ENCODE measurements around the gene C1orf21. TPM values are rescaled to one million over a fixed set of nuclear protein-coding genes. Genes with fewer than 3 reads are reported as not detected.

The C1orf21 gene
- total and polyA plus RNA-seq, 2 of the 4 experiments (the other 2 are of a cell fraction), result 6.4 to 9.9 TPM

- CTCF ChIA-PET, result interaction anchor here (1.0 kb wide), 1 partner anchor 26 kb away, joined by 3 read pairs; no protein-coding TSS in a partner anchor
- Histone ChIP-seq H3K4me1 (ENCODE audit: control insufficient read depth, insufficient read depth, low read length) (peaks cover 3% of the 10 kb centered on the region), H3K9ac (ENCODE audit: low read depth, low read length) (no peak overlapping the region), H4K8ac (ENCODE audit: low read depth in 2 of 2, low read length in 2 of 2) (no peak overlapping the region), H3K27ac (ENCODE audit: insufficient read depth, low read length) (no peak overlapping the region), H2BK20ac (ENCODE audit: low read depth, low read length) (no peak overlapping the region), H4K20me1 (ENCODE audit: insufficient read depth, low read length) (no peaks in the 10 kb centered on the region), H4K5ac (ENCODE audit: low read depth, low read length) (peak overlapping the region; percentile 39; the same call in 1 of the 2 replicates), H3K36me3 (ENCODE audit: control insufficient read depth, insufficient read depth, low read length) (no peaks in the 10 kb centered on the region), H2BK120ac (ENCODE audit: low read depth, low read length) (no peak overlapping the region), H3K14ac (replicated peaks; ENCODE audit: low read depth, low read length) (no peak overlapping the region; the same call in 1 of the 2 replicates), H3K4me3 (ENCODE audit: insufficient read depth, low read depth, low read length) (no peak overlapping the region), H3K9me3 (ENCODE audit: control insufficient read depth, insufficient read depth, low read length) (no peaks in the 10 kb centered on the region), H2AK5ac (ENCODE audit: low read depth, low read length) (no peak overlapping the region), H2BK15ac (ENCODE audit: low read depth, low read length) (no peak overlapping the region), H2BK5ac (ENCODE audit: low read depth, low read length, poor library complexity, severe bottlenecking) (no peak overlapping the region), H3K79me1 (ENCODE audit: low read depth in 1 of 2, low read length in 2 of 2) (0 out of 4 replicates have a peak, but pooled peaks cover 0 to 3% of the 10 kb centered on the region in 2 experiments), H3K27me3 (ENCODE audit: control insufficient read depth, insufficient read depth, low read length) (no peaks in the 10 kb centered on the region), H3K56ac (ENCODE audit: extremely low read depth, insufficient read depth, low read length) (no peak overlapping the region), H3K18ac (ENCODE audit: low read depth, low read length) (no peak overlapping the region; the same call in 1 of the 2 replicates), H2AFZ (replicated peaks; ENCODE audit: low read length, poor library complexity) (no peak overlapping the region), H3K23ac (ENCODE audit: low read depth, low read length) (no peak overlapping the region), H2AK9ac (replicated peaks; ENCODE audit: low read depth, low read length, poor library complexity) (no peak overlapping the region), H3K4me2 (ENCODE audit: low read depth, low read length) (no peak overlapping the region), H3K9me1 (ENCODE audit: insufficient read depth, low read length) (no peaks in the 10 kb centered on the region), H4K91ac (ENCODE audit: insufficient read depth, low read depth, low read length) (no peak overlapping the region), H3K4ac (ENCODE audit: low read depth, low read length) (no peak overlapping the region)
- ATAC-seq (ENCODE audit: low read depth) (no peak), DNase-seq (no peak)
- TF ChIP-seq MAZ (IDR thresholded peaks at IDR 0.05; ENCODE audit: borderline replicate concordance, low read depth, low read length), result no peak
- no peak for TF ChIP-seq SMC3 (IDR thresholded peaks at IDR 0.05; ENCODE audit: low read depth, low read length)
- no peak for TF ChIP-seq POLR2A (IDR thresholded peaks at IDR 0.05; ENCODE audit: low read depth, low read length)
- no peak for TF ChIP-seq NFE2L2 (IDR thresholded peaks at IDR 0.05; ENCODE audit: low read depth, low read length)
- no peak for TF ChIP-seq RCOR1 (IDR thresholded peaks at IDR 0.05; ENCODE audit: insufficient replicate concordance, low read length)
- TF ChIP-seq, protein P1, sequence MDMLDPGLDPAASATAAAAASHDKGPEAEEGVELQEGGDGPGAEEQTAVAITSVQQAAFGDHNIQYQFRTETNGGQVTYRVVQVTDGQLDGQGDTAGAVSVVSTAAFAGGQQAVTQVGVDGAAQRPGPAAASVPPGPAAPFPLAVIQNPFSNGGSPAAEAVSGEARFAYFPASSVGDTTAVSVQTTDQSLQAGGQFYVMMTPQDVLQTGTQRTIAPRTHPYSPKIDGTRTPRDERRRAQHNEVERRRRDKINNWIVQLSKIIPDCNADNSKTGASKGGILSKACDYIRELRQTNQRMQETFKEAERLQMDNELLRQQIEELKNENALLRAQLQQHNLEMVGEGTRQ (IDR thresholded peaks at IDR 0.05; ENCODE audit: low read depth, low read length), result no peak
- TF ChIP-seq, protein P2, sequence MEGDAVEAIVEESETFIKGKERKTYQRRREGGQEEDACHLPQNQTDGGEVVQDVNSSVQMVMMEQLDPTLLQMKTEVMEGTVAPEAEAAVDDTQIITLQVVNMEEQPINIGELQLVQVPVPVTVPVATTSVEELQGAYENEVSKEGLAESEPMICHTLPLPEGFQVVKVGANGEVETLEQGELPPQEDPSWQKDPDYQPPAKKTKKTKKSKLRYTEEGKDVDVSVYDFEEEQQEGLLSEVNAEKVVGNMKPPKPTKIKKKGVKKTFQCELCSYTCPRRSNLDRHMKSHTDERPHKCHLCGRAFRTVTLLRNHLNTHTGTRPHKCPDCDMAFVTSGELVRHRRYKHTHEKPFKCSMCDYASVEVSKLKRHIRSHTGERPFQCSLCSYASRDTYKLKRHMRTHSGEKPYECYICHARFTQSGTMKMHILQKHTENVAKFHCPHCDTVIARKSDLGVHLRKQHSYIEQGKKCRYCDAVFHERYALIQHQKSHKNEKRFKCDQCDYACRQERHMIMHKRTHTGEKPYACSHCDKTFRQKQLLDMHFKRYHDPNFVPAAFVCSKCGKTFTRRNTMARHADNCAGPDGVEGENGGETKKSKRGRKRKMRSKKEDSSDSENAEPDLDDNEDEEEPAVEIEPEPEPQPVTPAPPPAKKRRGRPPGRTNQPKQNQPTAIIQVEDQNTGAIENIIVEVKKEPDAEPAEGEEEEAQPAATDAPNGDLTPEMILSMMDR (conservative IDR thresholded peaks at IDR 0.05; ENCODE audit: low read depth, low read length), result no peak
- TF ChIP-seq CEBPB (IDR thresholded peaks at IDR 0.05; ENCODE audit: low read depth, low read length), result no peak
- TF ChIP-seq FOS (IDR thresholded peaks at IDR 0.05; ENCODE audit: low read depth, low read length), result no peak
- no peak for TF ChIP-seq MXI1 (IDR thresholded peaks at IDR 0.05; ENCODE audit: borderline replicate concordance, low read depth, low read length)
- TF ChIP-seq, protein P3, sequence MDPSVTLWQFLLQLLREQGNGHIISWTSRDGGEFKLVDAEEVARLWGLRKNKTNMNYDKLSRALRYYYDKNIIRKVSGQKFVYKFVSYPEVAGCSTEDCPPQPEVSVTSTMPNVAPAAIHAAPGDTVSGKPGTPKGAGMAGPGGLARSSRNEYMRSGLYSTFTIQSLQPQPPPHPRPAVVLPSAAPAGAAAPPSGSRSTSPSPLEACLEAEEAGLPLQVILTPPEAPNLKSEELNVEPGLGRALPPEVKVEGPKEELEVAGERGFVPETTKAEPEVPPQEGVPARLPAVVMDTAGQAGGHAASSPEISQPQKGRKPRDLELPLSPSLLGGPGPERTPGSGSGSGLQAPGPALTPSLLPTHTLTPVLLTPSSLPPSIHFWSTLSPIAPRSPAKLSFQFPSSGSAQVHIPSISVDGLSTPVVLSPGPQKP (IDR thresholded peaks at IDR 0.05; ENCODE audit: borderline replicate concordance, low read depth, low read length), result no peak
- TF ChIP-seq RFX5 (IDR thresholded peaks at IDR 0.05; ENCODE audit: low read depth, low read length), result no peak
- TF ChIP-seq MAFK (IDR thresholded peaks at IDR 0.05; ENCODE audit: low read depth, low read length), result no peak
- no peak for TF ChIP-seq CHD1 (IDR thresholded peaks at IDR 0.05; ENCODE audit: low read depth, low read length)
- no peak for TF ChIP-seq BHLHE40 (IDR thresholded peaks at IDR 0.05; ENCODE audit: low read depth, low read length)
- TF ChIP-seq RAD21 (IDR thresholded peaks at IDR 0.05; ENCODE audit: low read length), result no peak
- intact Hi-C loops (cut with micrococcal nuclease), result no loop called here
- dilution Hi-C loops (cut with HindIII; ENCODE audit: low sequenced_read_pairs, unreplicated experiment), result no loop called here
- WGBS, 2 experiments (ENCODE audit: extremely low coverage in 2 of 2, insufficient read length in 1 of 2), result no CpG with 5 or more reads among the region's 1 CpG
- no TSS peak for BruUV-seq (replicated peaks)
- POLR2A ChIA-PET (ENCODE audit: unreplicated experiment), result no interaction called here
- in situ Hi-C loops (cut with MboI; ENCODE audit: low sequenced_read_pairs), result no loop called here
Measured at GRCh38 chr1:184507165-184507564, 120.3 kb downstream of the C1orf21 start.
